KOPT-K1 (cell line): ENCODE data around the gene SLC43A3.
"Not testable (repeated sequence)": the region's sequence is repeated elsewhere in the genome, so short reads cannot be mapped to it uniquely, and the experiment has no call there.

Source experiments
- H3K27ac ChIP-seq: fragments of 200-600 bp; sonication (generic); 2 replicates; pipeline ENCODE4 v1.5.1; 2016; ENCODE audit warnings: antibody characterized with exemption, mild to moderate bottlenecking, low read depth, low read length; ENCODE audit not compliant: poor library complexity, severe bottlenecking
- H3K36me3 ChIP-seq: fragments of 200-600 bp; sonication (generic); 2 replicates; pipeline ENCODE4 v1.5.1; 2017; ENCODE audit warnings: antibody characterized with exemption, mild to moderate bottlenecking, low read length, moderate library complexity; ENCODE audit not compliant: insufficient read depth
- H3K9me3 ChIP-seq: fragments of 200-600 bp; sonication (generic); 2 replicates; pipeline ENCODE4 v1.5.1; 2017; ENCODE audit warnings: antibody characterized with exemption, low read length, mild to moderate bottlenecking; ENCODE audit not compliant: insufficient read depth, poor library complexity, severe bottlenecking

The SLC43A3 gene

DNA sequence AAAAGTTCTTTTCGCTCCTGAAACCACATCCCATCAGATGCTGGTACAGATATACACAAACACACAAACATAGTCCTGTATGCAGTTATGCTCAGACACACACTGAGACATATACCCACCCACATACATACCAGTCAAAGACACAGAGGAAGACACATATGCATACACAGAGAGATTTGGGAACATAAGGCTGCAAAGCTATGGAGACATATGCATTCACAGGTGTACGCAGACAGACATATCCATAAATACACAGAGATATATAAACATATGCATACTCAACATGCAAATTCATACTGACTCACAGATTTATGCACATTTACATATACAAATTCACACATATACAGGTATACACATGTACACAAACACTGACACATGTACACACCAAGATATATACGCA is 52.0 kb downstream of the SLC43A3 start:
- no peaks in the 10 kb centered on the region for H3K36me3 ChIP-seq
- no peak overlapping the region for H3K27ac ChIP-seq
- no peaks in the 10 kb centered on the region for H3K9me3 ChIP-seq

DNA sequence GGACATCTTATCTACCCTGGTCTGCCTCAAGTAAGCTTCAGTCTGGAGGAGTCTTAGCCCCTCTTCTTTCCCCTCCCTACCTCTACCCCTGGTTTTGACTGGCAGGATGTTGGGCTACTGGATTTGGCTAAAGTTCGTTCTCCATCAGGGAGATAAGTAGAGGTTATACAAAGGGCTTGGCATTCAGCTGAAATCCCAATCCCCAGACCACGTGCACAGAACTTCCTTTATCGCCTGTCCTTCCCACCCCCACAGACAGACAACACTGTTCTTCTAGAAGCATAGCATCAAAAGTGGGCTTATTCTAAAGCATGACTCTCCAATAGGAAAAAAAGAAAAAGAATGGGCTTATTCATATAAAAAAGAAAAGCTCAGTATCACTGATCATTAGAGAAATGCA is 53.8 kb downstream of the SLC43A3 start:
- no peaks in the 10 kb centered on the region for H3K36me3 ChIP-seq
- H3K9me3 ChIP-seq: no peaks in the 10 kb centered on the region
- no peak overlapping the region for H3K27ac ChIP-seq

DNA sequence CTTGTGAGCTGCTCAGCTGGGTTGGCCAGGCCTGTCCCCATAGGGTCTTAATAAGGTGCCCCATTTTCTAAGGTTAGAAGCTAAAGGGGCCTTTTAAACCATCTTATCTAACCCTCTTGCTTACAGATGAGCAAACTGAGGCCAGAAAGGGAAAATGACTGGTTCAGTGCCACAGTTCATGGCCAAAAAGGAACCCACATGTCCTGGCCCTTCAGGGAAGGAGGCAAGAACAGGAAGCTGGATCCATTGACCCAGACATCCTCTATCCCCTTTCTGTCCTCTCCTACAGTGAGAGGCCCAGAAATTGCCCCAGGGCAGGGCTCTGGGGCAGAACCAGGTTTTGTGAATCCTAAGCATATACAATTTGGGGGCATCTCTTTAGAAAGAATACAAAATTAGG is 56.0 kb downstream of the SLC43A3 start:
- Histone ChIP-seq H3K36me3 (no peaks in the 10 kb centered on the region), H3K27ac (no peak overlapping the region), H3K9me3 (no peaks in the 10 kb centered on the region)

DNA sequence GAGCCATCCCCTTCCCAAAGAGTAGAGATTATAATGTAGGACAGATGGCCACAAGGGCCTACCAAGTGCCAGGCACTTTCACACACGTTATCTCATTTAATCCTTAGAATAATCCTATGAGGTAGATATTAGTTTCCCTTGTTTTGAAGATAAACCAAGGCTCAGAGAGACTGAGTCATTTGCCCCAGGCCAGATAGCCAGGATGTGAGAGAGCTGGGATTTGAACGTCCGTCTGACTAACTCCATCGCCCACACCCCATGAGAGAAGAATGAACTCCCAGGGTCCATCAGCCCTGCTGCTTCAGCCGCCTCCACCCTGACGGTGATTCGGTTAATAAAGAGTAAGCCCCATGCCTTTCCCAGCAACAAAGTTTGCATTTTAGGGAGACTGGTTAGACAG is 56.7 kb downstream of the SLC43A3 start:
- no peaks in the 10 kb centered on the region for H3K36me3 ChIP-seq
- no peaks in the 10 kb centered on the region for H3K9me3 ChIP-seq
- H3K27ac ChIP-seq: no peak overlapping the region

DNA sequence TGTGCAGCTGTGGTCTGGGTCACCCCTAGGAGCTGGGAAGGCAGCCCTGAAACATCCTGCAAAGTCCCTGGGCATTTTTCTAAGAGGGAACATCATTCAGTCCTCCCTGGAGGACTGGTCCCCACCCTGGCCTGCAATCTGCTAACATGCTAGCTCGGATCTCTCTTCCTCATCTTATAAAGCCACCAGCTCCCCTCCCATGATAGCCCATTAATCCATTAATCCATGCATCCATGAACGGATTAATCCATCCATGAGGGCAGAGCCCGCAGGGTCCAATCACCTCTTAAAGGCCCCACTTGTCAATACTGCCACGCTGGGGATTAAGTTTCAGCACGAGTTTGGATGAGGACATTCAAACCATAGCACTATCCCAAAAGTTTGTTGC is 58.1 kb downstream of the SLC43A3 start:
- no peaks in the 10 kb centered on the region for H3K36me3 ChIP-seq
- H3K27ac ChIP-seq: no peak overlapping the region
- no peaks in the 10 kb centered on the region for H3K9me3 ChIP-seq

DNA sequence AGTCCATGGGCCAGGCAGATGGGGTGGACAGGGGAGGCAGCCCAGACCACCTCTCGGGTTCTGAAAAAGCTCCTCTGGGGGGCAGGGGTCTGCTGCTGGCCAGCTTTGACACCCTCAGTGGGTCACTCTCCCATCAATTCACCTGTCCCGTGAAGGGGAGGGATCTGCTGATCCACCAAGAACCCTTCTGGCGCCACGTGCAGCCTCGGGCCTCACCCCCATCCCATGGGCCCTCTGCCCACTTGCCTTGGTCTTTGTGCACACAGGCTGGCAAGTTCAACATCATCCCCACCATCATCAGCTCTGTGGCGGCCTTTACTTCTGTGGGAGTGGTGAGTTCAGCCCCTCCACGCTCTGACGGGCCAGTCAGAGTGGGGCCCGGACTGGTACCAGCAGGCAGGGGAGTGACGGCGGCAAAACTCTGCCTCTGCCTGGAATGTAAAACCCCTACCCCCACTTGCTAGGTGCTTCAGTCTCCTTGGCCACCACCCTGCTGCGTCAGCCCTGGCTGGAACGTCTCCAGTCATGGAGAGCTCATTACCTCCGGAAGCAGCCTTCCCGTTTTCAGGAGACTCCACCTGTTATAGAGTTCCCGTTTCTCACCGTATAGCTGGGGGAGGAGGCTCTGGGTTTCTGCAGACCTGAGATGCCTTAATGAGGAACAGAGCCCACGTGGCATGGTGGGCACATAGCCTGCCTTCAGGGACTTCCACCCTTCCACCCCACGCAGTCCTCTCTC is 58.6 kb downstream of the SLC43A3 start:
- Histone ChIP-seq H3K27ac (no peak overlapping the region), H3K9me3 (no peaks in the 10 kb centered on the region), H3K36me3 (no peaks in the 10 kb centered on the region)

DNA sequence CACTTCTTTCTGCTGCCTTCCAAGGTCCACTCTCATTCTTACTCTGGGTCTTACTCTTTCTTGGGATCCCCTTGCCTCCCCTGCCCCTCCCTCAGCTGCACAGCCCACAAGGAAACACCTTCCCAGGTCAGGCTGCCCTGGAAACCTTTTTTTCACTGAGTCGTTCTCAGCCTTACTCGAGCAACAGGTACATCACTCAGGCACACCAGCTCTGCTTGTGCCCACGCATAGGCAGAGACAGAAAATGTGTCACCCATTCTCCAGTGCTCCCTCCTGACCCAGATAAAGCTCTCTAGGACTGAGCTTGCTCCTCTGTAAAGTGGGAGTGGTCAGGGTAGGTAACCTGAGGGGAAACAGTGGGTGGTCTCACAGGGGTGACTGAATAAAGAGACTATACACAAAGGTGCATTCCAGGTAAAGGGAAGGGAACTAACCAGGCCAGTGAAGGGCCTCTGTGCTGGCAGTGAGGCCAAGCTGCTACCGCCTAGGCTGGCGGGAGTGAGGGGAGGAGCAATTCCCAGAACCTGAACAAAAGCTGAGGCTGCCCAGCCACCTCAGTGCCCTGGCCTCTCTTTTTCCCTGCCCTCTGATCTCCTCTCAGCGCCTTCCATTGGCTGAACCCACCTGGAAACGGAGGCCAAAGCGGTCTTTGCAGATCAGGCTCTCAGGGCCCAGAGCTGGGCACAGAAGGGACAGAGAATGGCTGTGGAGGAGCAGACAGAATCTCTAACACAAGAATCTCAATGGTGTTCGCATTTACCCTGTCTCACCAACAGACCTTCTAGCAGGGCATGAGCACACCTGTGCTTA is 61.9 kb downstream of the SLC43A3 start:
- H3K27ac ChIP-seq: no peak overlapping the region
- H3K9me3 ChIP-seq: no peaks in the 10 kb centered on the region
- H3K36me3 ChIP-seq: no peaks in the 10 kb centered on the region

DNA sequence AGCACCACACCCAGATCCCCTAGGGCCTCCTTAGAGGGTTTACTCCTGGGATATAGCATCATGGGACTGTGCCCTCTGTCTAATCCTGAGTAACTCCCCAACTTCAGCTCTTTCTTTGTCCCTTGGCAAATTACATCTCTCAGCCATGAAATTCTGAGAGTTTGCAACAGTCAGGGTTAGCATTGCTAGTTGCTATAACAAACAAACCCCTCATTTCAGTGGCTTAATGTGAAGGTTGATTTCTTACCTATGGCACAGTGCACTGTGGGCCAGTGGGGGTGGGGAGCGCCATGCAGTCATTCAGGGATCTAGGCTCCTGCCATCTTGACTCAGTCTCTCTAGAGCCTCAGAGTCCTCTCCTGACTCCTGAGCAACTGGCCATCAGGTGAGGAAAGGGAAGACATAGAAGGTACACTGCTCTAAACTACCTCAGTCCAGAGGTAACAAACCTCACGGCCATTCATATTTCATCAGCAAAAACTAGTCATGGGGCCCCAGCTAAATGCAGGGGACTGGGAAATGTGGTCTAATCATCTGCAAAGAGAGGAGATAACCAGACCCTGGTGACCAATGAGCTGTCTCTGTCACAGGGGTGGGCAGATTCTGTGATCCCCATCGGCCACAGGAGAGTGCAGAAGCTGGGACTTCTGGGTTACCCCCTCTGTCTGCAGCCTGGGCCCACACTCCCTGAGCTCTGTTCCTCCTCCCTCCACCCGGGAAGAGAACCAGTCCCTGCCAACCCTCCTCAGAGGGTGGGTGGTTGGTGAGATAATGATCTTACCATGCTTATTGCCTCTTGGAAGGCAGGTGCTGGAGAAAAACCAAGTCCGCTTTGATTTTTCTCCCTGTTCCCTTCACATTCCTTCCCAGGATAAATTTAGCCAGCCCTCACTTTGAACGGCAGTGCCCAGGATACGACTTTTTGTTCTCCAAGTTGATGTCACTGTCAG is 63.5 kb downstream of the SLC43A3 start:
- no peaks in the 10 kb centered on the region for H3K36me3 ChIP-seq
- H3K27ac ChIP-seq: no peak overlapping the region
- no peaks in the 10 kb centered on the region for H3K9me3 ChIP-seq

DNA sequence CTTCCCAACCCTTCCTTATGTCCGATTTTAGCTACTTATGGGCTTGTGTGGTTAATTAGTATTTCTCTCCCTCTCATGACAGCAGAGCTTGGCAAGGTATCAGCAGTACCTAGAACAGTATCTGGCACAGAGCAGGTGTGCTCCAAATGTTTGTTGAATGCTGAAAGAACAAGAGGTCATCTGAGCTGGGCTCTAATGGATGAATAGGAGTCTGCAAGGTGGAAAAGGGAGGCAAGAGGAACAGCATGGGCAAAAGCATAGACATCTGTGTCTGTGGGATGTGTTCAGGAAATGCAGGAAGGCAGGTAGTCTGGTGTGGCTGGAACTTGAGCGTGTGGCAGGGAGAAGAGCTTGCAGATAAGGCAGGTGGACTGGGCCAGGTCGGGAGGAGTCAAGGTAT is 65.0 kb downstream of the SLC43A3 start:
- Histone ChIP-seq H3K36me3 (no peaks in the 10 kb centered on the region), H3K9me3 (no peaks in the 10 kb centered on the region), H3K27ac (no peak overlapping the region)

DNA sequence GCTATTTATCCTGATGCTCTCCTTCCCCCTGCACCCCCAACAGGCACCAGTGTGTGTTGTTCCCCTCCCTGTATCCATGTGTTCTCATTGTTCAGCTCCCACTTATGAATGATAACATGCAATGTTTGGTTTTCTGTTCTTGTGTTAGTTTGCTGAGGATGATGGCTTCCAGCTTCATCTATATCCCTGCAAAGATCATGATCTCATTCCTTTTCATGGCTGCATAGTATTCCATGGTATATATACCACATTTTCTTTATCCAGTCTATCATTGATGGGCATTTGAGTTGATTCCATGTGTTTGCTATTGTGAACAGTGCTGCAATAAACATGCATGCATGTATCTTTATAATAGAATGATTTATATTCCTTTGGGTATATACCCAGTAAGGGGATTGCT is 65.5 kb downstream of the SLC43A3 start:
- H3K36me3 ChIP-seq, H3K27ac ChIP-seq, H3K9me3 ChIP-seq: not testable (repeated sequence)

DNA sequence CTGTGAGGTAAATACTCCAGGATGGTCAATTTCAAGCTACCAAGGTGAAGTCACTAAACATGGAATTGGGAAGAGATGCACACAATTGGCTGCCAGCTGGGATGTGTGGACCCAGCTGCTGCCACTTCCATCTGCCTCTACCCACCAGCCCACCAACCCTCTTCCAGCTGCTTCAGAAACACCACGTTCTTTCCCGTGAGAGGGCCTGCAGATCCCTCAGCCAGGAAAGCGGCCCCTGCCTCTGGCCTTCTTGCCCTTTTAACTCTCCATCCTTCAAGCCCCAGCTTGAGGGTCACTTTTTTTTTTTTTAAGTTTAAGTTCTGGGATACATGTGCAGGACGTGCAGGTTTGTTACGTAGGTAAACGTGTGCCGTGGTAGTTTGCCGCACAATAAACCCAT is 65.9 kb downstream of the SLC43A3 start:
- no peaks in the 10 kb centered on the region for H3K9me3 ChIP-seq
- no peaks in the 10 kb centered on the region for H3K36me3 ChIP-seq
- no peak overlapping the region for H3K27ac ChIP-seq

DNA sequence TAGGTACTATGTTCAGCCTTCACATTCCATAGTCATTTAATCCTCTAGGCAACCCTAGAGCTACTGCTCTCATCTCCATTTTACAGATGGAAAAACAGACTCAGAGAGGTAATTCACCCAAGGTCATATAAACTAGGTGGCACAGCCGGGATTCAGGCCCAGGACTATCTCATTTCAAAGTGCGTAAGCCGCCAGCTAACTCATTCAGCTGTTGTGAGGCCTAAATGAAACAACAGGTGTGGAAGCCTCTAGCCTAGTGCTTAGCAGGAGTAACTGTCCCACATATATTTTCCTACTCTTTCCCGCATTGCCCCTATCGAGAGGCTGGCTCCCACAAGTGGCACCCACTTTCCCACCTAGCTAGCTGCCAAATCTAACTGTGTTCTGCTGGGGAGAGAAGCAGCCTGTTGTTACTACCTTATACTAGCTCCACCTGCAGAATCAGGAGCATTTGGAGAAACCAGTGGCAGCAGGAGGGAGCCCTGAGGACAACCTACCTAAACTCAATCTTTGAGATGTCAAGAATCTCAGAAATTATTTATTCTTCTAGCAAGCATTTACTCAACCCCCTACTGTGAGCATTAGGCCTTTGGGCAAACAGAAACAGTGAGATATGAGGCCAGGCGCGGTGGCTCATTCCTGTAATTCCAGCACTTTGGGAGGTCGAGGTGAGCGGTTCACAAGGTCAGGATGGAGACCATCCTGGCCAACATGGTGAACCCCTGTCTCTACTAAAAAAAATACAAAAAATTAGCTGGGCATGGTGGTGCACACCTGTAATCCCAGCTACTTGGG is 66.8 kb downstream of the SLC43A3 start:
- H3K27ac ChIP-seq: no peak overlapping the region
- no peaks in the 10 kb centered on the region for H3K9me3 ChIP-seq
- H3K36me3 ChIP-seq: no peaks in the 10 kb centered on the region

DNA sequence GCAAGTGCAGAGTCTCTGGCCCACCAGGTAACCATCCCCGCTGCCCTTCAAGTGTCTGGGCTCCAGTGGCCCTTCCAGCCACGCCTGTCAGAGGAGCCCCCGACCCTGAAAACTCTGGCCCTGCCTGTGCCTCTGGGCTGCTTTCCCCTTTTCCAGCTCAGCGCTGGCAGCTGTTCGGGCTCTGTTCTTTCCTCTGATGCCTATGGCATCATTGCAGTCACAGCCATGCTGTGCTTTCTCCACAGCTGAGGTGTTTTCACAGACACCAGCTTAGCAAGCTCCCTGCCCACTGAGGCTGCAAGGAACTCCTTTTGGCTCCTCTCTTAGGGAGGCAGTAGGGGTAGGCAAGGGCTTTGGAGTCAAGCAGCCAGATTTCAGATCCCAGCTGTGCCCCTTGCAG is 67.5 kb downstream of the SLC43A3 start:
- Histone ChIP-seq H3K9me3 (no peaks in the 10 kb centered on the region), H3K27ac (no peak overlapping the region), H3K36me3 (no peaks in the 10 kb centered on the region)

DNA sequence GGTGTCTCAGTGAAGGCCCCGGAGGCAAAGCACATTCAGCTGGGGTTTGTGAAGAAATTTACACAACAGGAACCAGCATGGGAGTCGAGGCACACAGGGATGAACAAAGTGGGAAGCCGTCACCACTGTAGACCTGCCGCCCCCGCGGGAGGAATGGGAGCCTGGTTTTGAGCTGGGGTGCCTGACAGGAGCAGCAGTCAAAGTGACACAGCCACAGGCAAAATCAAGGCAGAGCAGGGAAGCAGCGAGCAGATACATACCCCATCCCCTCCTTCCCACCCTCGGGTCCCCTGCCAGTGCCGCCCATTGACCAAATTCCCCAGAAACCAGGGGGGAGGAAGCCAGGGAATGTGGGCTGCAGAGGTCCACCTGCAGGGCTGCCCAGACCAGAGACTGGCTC is 67.9 kb downstream of the SLC43A3 start:
- Histone ChIP-seq H3K27ac (no peak overlapping the region), H3K36me3 (no peaks in the 10 kb centered on the region)

More for the DNA sequence above, 67.9 kb downstream of the SLC43A3 start:
- no peaks in the 10 kb centered on the region for H3K9me3 ChIP-seq
